HepG2 (cell line): ENCODE measurements around the gene ZNF606. TPM values are rescaled to one million over a fixed set of nuclear protein-coding genes. Genes with fewer than 3 reads are reported as not detected.

Experiments used
- ATAC-seq: fragments of 200-7000 bp; cut with Tn5 transposase; 3 replicates; pipeline ENCODE4 v1.9.1; 2020; ENCODE audit warnings: mild to moderate bottlenecking, moderate library complexity
- BruUV-seq: library from RNA; stranded (reverse); fragments of 400-500 nt; replicated peaks from 2 replicates; lab custom pipeline; 2021; lab: Mats Ljungman, UMichigan
- CTCF ChIA-PET: fragments of 300-600 bp; formaldehyde crosslinking; extraction: SDS; loops from one replicate; lab custom pipeline; 2021; ENCODE audit warnings: low total read pairs, inconsistent platforms, low intra/inter-chr PET ratio; lab: Yijun Ruan, JAX
- POLR2A ChIA-PET: fragments of 350-600 bp; sonication (Branson Sonifier 250); formaldehyde crosslinking; loops from one replicate; lab custom pipeline; 2020; ENCODE audit warnings: antibody characterized with exemption, inconsistent platforms; lab: Yijun Ruan, JAX
- DNase-seq: peaks from one replicate; pipeline ENCODE4 v3.0.0-alpha.2; 2015; ENCODE audit warnings: low spot score
- FAIRE-seq: peaks from 3 replicates; lab custom pipeline; 2011; peaks lifted over from hg19 to GRCh38; lab: Jason Lieb, UNC
- H2AFZ ChIP-seq: one replicate; pipeline ENCODE4 v1.6.1; 2011; ENCODE audit warnings: low read length, inconsistent platforms
- H3K27ac ChIP-seq: fragments of 300-600 bp; 3 replicates; pipeline ENCODE4 v1.8.0; 2011; ENCODE audit warnings: mixed run types, mild to moderate bottlenecking, mixed read lengths, low read length, inconsistent platforms; ENCODE audit not compliant: insufficient read depth; ENCODE audit errors: extremely low read length
- H3K27me3 ChIP-seq, 2 experiments: fragments of 200-600 bp in 1 of 2; 2 replicates in 1 of 2; 3 replicates in 1 of 2; pipeline versions ENCODE4 v1.6.0 to v1.8.0; 2011; ENCODE audit warnings: low read length in 2 of 2, mild to moderate bottlenecking in 2 of 2, moderate library complexity in 2 of 2, inconsistent platforms in 1 of 2; ENCODE audit not compliant: insufficient read depth in 2 of 2, control insufficient read depth in 1 of 2
- H3K36me3 ChIP-seq, 2 experiments: fragments of 200-600 bp in 1 of 2; replicated peaks in 1 of 2; 2 replicates in 1 of 2; 3 replicates in 1 of 2; pipeline versions ENCODE4 v1.5.1 to v1.8.0; 2011; ENCODE audit warnings: low read length in 2 of 2, inconsistent platforms in 1 of 2; ENCODE audit not compliant: insufficient read depth in 2 of 2, control insufficient read depth in 1 of 2
- H3K4me1 ChIP-seq: 2 replicates; pipeline ENCODE4 v1.5.1; 2012; ENCODE audit warnings: low read length, inconsistent platforms; ENCODE audit not compliant: insufficient read depth
- H3K4me2 ChIP-seq: 2 replicates; pipeline ENCODE4 v1.6.0; 2011; ENCODE audit warnings: low read depth, low read length, inconsistent platforms
- H3K4me3 ChIP-seq, 3 experiments: fragments of 200-600 bp in 1 of 3; sonication (generic), shearing (Covaris generic) in 1 of 3; replicated peaks in 1 of 3; 2 replicates each; pipeline ENCODE4 v1.5.1; 2011 to 2016; ENCODE audit warnings: low read length in 3 of 3, inconsistent platforms in 2 of 3, low read depth in 2 of 3, mild to moderate bottlenecking in 2 of 3, control low read depth in 1 of 3, mixed read lengths in 1 of 3; ENCODE audit not compliant: insufficient read depth in 1 of 3
- H3K79me2 ChIP-seq: one replicate; pipeline ENCODE4 v1.6.1; 2011; ENCODE audit warnings: low read length, inconsistent platforms; ENCODE audit not compliant: insufficient read depth
- H3K9ac ChIP-seq: 2 replicates; pipeline ENCODE4 v1.6.0; 2011; ENCODE audit warnings: mild to moderate bottlenecking, low read depth, low read length, inconsistent platforms; ENCODE audit not compliant: insufficient read depth
- H3K9me3 ChIP-seq: 2 replicates; pipeline ENCODE4 v1.5.1; 2012; ENCODE audit warnings: mild to moderate bottlenecking, low read length
- H4K20me1 ChIP-seq: 2 replicates; pipeline ENCODE4 v1.6.0; 2011; ENCODE audit warnings: inconsistent platforms, mild to moderate bottlenecking, low read length, moderate library complexity; ENCODE audit not compliant: insufficient read depth
- CBX2 ChIP-seq, 2 experiments: fragments of 200-600 bp in 1 of 2; sonication (generic); formaldehyde crosslinking in 1 of 2; IDR thresholded peaks; 2 replicates each; pipeline versions ENCODE4 v1.7.0 to v1.8.1; 2018 to 2022; ENCODE audit warnings: low read depth in 2 of 2, low read length in 1 of 2, mild to moderate bottlenecking in 1 of 2, missing genetic modification reagents in 1 of 2
- ZBTB33 ChIP-seq: sonication (generic); formaldehyde crosslinking; IDR thresholded peaks from 2 replicates; pipeline ENCODE4 v1.4.0; 2020; ENCODE audit warnings: missing genetic modification reagents
- ZNF33B ChIP-seq: sonication (generic); formaldehyde crosslinking; IDR thresholded peaks from 2 replicates; pipeline ENCODE4 v1.5.1; 2020; ENCODE audit warnings: mild to moderate bottlenecking, missing genetic modification reagents
- WGBS: methylation state at CpG from one replicate; pipeline ENCODE4 v1.1.6; 2017; ENCODE audit warnings: low lambda C conversion rate; 5-methylcytosine and 5-hydroxymethylcytosine counted together
- in situ Hi-C: cut with HindIII; loops from 2 replicates; pipeline ENCODE4 v1.10.0; 2017; ENCODE audit warnings: low pct_unique_long_range_greater_than_20kb; ENCODE audit not compliant: extremely low pct_ligation_motif_present
- intact Hi-C: fragments of 100-400 bp; cut with micrococcal nuclease; formaldehyde crosslinking; loops from one replicate; pipeline ENCODE4 v1.10.0; 2022; ENCODE audit not compliant: unreplicated experiment
- polyA plus RNA-seq, 8 experiments: library from polyadenylated mRNA; depleted of rRNA in 3 of 8; stranded (reverse) in 7 of 8; unstranded in 1 of 8; fragments of >200 nt; fragmentation: Illumina TruSeq in 4 of 8; extraction: Trizol in 4 of 8; gene quantifications; 2 replicates each; pipeline versions ENCODE4 v1.2.1 to v1.2.3, GENCODE V29; 2011 to 2016; ENCODE audit warnings: low read depth in 4 of 8, missing spikeins in 1 of 8, mixed read lengths in 1 of 8; ENCODE audit not compliant: insufficient read depth in 1 of 8
- total RNA-seq, 5 experiments: library from RNA; depleted of rRNA; stranded (reverse); fragments of >200 nt; fragmentation: Illumina TruSeq; extraction: Trizol; gene quantifications; 2 replicates each; pipeline ENCODE4 v1.2.3, GENCODE V29; 2016; ENCODE audit warnings: low read depth in 1 of 5

ZNF606 gene
- total and polyA plus RNA-seq, 2 of the 13 experiments (the other 11 are each of a cell fraction or from before 2014, with no cell fraction given), result 4.2 to 14.8 TPM

- no peak for TF ChIP-seq ZNF33B (CRISPR knock-in tag)
These were observed 41.8 kb upstream of the ZNF606 start (continued) for GRCh38 chr19:58044391-58044790.

GRCh38 chr19:58042495-58043340, 40.1 kb upstream of the ZNF606 start:
- Histone ChIP-seq H2AFZ (no peak overlapping the region), H3K79me2 (no peaks in the 10 kb centered on the region), H3K4me1 (peaks cover 8% of the 10 kb centered on the region; the same call in 1 of the 2 replicates), H3K27ac (no peak overlapping the region), H3K36me3 (no peaks in the 10 kb centered on the region), H4K20me1 (no peaks in the 10 kb centered on the region), H3K9ac (no peak overlapping the region), H3K9me3 (peaks cover 54% of the 10 kb centered on the region), H3K27me3 (no peaks in the 10 kb centered on the region; a peak in 1 of 5 replicates), H3K4me3 (no peak overlapping the region), H3K4me2 (no peak overlapping the region)
- no TSS peak for BruUV-seq
- TF ChIP-seq CBX2 (IDR thresholded peaks at IDR 0.05; ENCODE audit: low read depth, low read length), result no peak
- no peak for TF ChIP-seq CBX2 (CRISPR knock-in tag; IDR thresholded peaks at IDR 0.05; ENCODE audit: low read depth)
- TF ChIP-seq ZBTB33, result peak; percentile 73
- ATAC-seq (no peak), FAIRE-seq (no peak), DNase-seq (no peak)
- POLR2A ChIA-PET, result no interaction called here
- intact Hi-C loops, result no loop called here
- in situ Hi-C loops, result no loop called here
- CTCF ChIA-PET, result no interaction called here
- WGBS, result 64% methylated on average over 38 of the region's 54 CpGs
